Ramos (cell line): Measurements from ENCODE around the gene BAHCC1.

Source experiments
- in situ Hi-C: fragments of 300-500 bp; cut with MboI; formaldehyde crosslinking; loops from one replicate; pipeline ENCODE4 v1.14.3; 2022; ENCODE audit warnings: low sequenced_read_pairs; ENCODE audit not compliant: unreplicated experiment

BAHCC1 gene

GRCh38 chr17:81454473-81454872 lies 59.2 kb downstream of the BAHCC1 start:
- in situ Hi-C loops, result no loop called here

- in situ Hi-C loops, result no loop called here
Measured at GRCh38 chr17:81455387-81455786, 60.1 kb downstream of the BAHCC1 start.

GRCh38 chr17:81456091-81456490 lies 60.8 kb downstream of the BAHCC1 start:
- in situ Hi-C loops, result no loop called here

- in situ Hi-C loops, result no loop called here
Measured at GRCh38 chr17:81456798-81457197, 61.5 kb downstream of the BAHCC1 start.

- in situ Hi-C loops, result no loop called here
Measured at GRCh38 chr17:81457401-81457800, 62.1 kb downstream of the BAHCC1 start.

GRCh38 chr17:81457917-81458555 lies 62.8 kb downstream of the BAHCC1 start:
- in situ Hi-C loops, result no loop called here

GRCh38 chr17:81458628-81459027 lies 63.4 kb downstream of the BAHCC1 start:
- in situ Hi-C loops, result no loop called here

- in situ Hi-C loops, result no loop called here
Measured at GRCh38 chr17:81459224-81459623, 64.0 kb downstream of the BAHCC1 start.

GRCh38 chr17:81459864-81460263 lies 64.6 kb downstream of the BAHCC1 start:
- in situ Hi-C loops, result no loop called here

GRCh38 chr17:81460856-81461460 lies 65.7 kb downstream of the BAHCC1 start:
- in situ Hi-C loops, result no loop called here

GRCh38 chr17:81461607-81462500 lies 66.6 kb downstream of the BAHCC1 start:
- in situ Hi-C loops, result no loop called here

- in situ Hi-C loops, result no loop called here
Measured at GRCh38 chr17:81462506-81463125, 67.4 kb downstream of the BAHCC1 start.

GRCh38 chr17:81463506-81463905 lies 68.2 kb downstream of the BAHCC1 start:
- in situ Hi-C loops, result no loop called here

GRCh38 chr17:81464586-81464985 lies 69.3 kb downstream of the BAHCC1 start:
- in situ Hi-C loops, result no loop called here

- in situ Hi-C loops, result no loop called here
Measured at GRCh38 chr17:81465910-81466309, 70.7 kb downstream of the BAHCC1 start.

- in situ Hi-C loops, result no loop called here
Measured at GRCh38 chr17:81466564-81467472, 71.6 kb downstream of the BAHCC1 start.

GRCh38 chr17:81468111-81468769 lies 73.0 kb downstream of the BAHCC1 start:
- in situ Hi-C loops, result no loop called here

- in situ Hi-C loops, result no loop called here
Measured at GRCh38 chr17:81468770-81469121, 73.5 kb downstream of the BAHCC1 start.

GRCh38 chr17:81469266-81469665 lies 74.0 kb downstream of the BAHCC1 start:
- in situ Hi-C loops, result no loop called here
